NCI-H345 treated with DMSO at 0.1 percent for 48 hours (cell line): ENCODE data around the gene SLC16A3.
A peak's percentile ranks its signal among the peaks of the same experiment; 100 is the strongest.
"Not testable (repeated sequence)": the region's sequence is repeated elsewhere in the genome, so short reads cannot be mapped to it uniquely, and the experiment has no call there.

Source experiments
- DNase-seq: peaks from one replicate; lab custom pipeline; 2025; ENCODE audit not compliant: unreplicated experiment; lab: John Stamatoyannopoulos, UW

The SLC16A3 gene

DNA sequence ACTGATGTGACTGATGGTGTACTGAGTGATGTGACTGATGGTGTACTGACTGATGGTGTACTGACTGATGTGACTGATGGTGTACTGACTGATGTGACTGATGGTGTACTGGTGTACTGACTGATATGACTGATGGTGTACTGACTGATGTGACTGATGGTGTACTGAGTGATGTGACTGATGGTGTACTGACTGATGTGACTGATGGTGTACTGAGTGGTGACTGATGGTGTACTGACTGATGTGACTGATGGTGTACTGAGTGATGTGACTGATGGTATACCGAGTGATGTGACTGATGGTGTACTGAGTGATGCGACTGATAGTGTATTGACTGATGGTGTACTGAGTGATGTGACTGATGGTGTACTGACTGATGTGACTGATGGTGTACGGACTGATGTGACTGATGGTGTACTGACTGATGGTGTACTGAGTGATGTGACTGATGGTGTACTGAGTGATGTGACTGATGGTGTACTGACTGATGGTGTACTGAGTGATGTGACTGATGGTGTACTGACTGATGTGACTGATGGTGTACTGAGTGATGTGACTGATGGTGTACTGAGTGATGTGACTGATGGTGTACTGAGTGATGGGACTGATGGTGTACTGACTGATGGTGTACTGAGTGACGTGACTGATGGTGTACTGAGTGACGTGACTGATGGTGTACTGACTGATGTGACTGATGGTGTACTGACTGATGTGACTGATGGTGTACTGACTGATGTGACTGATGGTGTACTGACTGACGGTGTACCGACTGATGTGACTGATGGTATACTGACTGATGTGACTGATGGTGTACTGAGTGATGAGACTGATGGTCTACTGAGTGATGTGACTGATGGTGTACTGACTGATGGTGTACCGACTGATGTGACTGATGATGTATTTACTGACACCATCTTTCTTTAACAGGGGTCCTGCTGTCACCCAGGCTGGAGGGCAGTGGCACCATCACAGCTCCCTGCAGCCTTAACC, 31.4 kb downstream of the SLC16A3 start:
- not testable (repeated sequence) for DNase-seq

DNA sequence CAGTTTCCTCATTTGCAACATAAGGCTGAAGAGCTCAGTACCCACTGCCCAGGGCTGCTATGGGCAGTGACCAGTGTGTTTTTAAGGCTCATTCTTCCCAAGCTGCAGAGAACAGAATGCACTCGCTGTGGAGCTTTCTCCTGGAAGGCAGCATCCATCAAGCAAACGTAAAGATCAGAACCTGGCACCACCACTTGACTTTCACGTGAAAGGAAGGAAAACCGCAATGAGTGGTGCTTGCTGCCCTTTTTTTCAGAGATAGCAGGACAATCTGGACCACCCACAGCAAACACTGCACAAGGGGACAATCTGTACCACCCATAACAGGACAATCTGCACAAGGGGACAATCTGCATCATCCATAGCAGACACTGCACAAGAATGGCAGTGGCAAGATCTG, 33.5 kb downstream of the SLC16A3 start:
- DNase-seq, result no peak

DNA sequence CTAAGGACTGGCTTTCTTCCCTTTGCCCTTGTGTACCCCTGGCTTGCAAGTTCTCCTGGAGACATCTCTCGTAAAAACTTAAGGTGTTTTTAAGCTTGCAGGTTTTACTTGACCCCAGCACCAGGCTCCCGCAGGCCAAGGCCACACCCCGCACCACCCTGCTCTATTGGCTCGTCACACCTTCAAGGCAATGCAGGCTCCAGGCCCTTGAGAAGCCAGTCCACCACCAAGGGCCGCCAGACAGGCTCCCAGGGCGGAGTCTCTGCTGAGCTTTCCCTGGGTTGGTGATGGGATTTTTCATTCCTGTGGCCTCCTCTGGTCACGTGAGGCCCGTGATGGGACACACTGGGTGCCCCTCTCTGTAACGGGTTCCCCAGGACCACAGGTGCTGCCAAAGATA, 34.8 kb downstream of the SLC16A3 start:
- DNase-seq, result no peak

DNA sequence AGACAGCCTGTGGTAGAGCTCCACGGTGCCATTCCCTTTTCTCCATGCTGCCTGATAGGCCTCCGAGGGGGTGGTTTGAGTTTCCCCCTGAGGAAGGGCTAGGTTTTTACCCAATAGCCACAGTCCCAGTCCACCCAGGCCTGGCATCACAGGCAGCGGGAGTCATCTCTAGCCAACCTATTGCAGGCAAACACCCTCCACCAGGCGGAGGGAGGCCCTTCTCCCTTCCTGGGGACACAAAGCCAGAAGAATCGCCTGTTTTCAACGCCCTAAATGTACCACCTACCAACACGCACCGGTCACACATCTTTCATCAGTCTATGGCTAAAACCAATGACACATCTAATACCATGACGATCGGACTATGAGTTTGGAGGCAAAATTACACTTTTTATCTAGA, 37.3 kb downstream of the SLC16A3 start:
- DNase-seq, result no peak

- DNase-seq, result no peak
These were observed 38.9 kb downstream of the SLC16A3 start for GRCh38 chr17:82267575-82268379.

DNA sequence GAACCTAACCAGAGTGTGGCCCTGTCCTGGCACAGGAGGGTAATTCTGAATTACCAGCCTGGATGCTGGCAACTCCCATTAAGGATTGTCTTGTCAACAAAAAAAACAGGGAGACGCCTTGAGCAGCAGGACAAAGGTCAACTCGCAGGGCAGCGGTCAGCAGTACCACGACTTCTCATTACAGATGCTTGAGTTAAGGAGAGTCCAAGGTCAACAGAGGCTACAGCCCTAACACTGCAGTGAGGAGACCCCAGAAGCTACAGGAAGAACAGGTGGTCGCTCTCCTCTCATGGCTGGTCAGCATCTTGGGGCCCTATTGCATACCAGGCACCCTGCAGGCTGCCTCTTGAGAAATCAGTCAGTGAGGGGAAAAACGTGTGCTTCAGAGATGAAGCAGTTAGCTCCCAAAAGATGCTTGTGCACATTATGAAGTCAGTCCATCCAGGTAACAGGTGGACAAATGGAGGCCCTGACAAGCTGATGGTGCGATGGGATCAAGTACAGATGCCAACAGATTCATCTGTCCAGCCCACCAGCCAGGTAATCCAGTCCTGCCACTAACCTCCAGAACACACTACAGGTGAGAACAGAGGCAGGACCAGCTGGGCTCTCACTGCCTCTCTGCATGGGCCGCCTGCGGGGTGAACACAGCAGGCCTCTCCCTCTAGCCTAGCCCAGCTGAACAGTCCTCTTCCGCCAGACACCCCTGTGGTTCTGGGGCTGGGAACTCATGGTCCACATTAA, 40.5 kb downstream of the SLC16A3 start:
- no peak for DNase-seq

GRCh38 chr17:82269882-82270500, 41.1 kb downstream of the SLC16A3 start:
- DNase-seq, result no peak

DNA sequence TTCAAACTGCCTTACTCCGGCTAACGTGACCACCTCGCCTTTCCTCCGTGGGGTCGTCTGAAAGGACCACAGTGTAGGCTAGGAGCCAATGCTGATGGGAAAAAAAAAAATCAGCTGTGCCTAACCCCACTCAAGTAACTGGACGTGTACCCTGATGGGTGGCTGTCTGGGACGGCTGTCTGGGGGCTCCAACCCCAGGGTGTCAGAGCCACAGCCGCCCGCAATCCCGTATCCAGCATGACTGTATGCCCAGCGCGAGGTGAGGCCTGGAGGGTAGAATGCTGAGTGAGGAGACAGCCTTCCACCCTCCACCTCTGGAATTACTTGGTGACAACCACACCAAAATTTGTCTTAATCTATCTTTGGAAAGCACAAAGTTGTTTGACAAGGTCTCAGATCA, 41.8 kb downstream of the SLC16A3 start:
- no peak for DNase-seq

GRCh38 chr17:82271401-82271800, 42.6 kb downstream of the SLC16A3 start:
- no peak for DNase-seq

DNA sequence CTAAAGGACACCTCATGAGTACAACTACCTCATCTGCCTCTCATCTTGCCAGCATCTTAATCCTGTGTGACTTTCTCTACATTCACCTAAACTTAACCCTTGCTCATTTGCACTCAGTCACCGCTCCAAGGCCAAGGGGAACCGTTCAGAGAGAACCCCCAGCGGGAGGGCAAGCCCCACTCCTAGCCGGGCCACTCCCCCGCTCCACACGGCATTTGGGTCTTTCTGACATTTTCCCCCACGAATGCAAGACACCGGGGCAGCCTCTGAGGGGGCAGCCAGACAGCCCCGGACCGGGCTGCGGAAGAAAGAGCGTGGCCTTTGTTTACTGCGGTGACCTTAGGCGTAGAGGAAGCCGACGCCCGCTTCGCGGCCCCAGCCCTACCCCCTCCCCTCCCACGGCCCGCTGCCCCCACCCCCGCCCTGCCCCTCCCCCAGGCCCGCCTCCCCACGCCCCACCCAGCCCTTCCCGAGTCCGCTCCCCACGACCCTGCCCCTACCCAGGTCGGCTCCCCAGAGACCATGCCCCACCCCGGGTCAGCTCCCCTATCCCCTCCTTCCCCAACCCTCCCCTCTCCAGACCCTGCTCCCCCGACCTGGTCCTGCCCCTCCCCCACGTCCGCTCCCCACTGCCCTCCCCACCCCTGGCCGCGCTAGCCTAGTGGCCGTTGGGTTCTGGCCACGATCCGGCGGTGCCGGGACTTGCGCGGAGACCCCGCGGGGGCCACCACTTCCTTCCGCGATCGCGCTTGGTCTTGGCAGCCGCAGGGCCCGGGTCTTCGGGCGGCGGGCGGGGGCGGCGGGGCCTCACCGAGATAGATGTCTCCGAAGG, 43.9 kb downstream of the SLC16A3 start:
- no peak for DNase-seq

DNA sequence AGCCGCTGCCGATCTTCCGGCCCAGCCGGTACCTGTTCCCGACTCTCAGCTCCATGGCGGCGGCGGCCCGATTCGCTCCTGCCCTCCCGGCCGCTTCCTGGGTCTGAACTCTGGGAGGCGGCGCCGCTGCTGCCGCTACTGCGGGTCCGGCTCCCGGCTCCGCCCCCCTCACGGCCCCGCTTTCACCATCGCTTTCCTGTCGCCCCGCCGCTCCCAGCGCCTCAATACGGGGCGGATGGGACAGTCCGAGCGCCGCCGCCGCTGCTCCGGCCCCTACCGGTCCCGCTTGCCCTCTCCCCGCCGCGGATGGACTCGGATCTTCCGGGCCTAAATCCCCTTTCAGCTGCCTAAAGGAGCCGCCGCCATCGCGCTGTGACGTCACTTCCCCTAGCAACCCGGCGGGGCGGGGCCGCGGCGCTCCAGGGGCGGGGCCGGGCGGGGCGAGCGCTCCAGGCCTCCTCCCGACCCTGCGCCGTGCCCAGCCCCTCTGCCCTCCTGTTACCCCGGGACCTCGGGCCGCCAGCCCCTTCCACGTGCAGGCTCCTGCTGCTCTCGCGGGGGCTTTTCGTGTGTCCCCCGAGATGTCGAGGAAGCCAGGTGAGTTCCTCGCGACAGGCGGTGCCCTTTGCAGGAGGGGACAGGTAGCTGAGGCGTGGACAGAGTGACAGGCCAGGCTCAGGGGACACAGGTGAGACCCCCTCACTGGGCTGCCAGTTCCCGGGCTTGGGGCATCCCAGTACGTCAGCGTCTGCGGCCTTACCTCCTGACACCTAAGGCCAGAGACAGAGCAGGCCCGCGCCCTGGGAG, 44.7 kb downstream of the SLC16A3 start, which contains the start of gene CSNK1D:
CSNK1D (minus strand) TSS at position 374 of the 807 bp plus-strand sequence; CDS start at position 55, 319 bp downstream.
- DNase-seq, result peak; percentile 85

- no peak for DNase-seq
These were observed 45.5 kb downstream of the SLC16A3 start for GRCh38 chr17:82274134-82275020.

DNA sequence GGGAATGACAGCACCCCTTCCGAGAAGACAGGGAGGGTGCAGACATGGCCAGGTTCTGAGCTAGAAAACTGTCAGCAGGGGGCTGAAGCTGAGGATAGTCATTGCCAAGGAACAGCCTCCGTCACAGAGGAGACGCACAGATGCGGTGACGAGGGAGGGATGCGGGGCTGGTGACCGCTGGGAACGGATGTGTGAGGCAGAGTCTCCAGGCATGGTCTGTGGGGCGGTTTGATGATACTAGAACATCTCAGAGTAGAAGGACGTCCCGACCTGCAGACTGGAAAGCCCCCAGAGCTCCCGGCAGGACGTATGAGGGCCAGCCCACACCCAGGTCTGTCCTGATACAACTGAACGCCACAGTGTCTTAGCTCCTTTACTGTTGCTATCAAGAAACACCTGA, 46.5 kb downstream of the SLC16A3 start:
- no peak for DNase-seq

GRCh38 chr17:82276938-82277337, 48.1 kb downstream of the SLC16A3 start:
- DNase-seq, result no peak

DNA sequence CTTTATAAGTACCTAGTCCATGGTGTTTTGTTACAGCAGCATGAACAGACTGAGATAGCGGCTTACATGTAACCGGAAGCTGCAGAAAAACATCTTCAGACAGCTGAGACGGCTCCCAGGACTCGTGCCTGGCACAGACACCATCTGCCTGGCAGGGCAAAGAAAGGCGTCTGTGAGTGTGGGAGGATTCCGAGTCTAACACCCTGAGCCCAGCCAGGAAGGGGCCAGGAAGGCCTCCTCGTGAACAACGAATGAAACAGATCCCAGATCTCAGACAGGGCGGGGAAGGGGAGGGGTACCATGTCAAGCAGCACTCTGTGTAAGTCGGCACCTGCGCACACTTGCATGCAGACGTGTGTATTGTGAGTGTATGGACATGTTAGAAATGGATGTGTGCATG, 49.0 kb downstream of the SLC16A3 start:
- DNase-seq, result no peak

DNA sequence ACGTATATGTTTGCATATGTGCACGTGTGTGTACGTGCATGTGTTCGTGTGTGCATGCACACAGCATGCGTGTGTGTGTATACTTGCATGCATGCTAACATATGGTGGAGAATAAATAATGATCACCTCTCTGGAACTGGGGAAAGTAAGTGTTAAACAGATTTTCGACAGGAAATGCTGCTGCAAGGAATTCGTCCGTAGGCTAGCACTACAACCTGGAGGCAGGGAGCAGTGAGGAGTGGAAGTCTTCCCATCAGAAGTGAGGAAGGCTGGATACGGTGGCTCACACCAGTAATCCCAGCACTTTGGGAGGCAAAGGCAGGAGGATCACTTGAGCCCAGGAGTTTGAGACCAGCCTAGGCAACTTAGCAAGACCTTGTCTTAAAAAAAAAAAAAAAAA, 49.5 kb downstream of the SLC16A3 start:
- DNase-seq, result no peak

GRCh38 chr17:82278786-82279391, 50.0 kb downstream of the SLC16A3 start:
- peak; percentile 78 for DNase-seq

GRCh38 chr17:82280537-82280936, 51.7 kb downstream of the SLC16A3 start:
- DNase-seq, result no peak
